Measurements from ENCODE around the gene MTMR3.

DNA sequence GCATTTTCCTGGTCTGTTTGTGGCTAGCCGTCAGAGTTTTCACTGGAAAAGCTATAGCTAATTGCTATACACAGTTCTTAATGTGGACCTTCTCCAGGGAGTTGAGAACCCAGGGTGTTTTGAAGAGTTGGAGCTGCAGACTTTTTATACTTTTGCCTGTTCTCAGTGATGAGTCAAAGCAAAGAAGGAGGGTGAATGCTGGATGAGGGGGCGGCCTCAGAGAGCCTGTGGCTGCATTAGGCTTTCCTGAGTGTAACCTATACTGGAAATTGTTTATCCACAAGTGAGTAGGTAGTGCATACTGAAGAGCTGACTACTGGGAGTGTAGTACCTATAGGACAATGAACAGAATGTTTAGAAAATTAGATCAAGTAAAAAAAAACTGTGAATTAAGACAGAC, 117.6 kb downstream of the MTMR3 start:
- no peak for TF ChIP-seq EZH2phosphoT487 (IDR thresholded peaks at IDR 0.05; ENCODE audit: insufficient read depth, low read depth)
- no peak for TF ChIP-seq EZH2 (IDR thresholded peaks at IDR 0.05; ENCODE audit: insufficient read depth, poor library complexity, severe bottlenecking)

Data from GM23248 (cell line).